Testis (tissue), 2 donors: ENCODE results near the gene UGT1A4.

Experiments
- CTCF ChIP-seq, 3 experiments: fragments of 450-650 bp in 2 of 3; fragments of 200-600 bp in 1 of 3; sonication (generic) in 1 of 3; IDR thresholded peaks; one replicate each; pipeline ENCODE4 v1.5.1; 2016 to 2019; ENCODE audit warnings: antibody characterized with exemption in 3 of 3, mild to moderate bottlenecking in 2 of 3, moderate library complexity in 1 of 3
- POLR2A ChIP-seq: fragments of 450-650 bp; IDR thresholded peaks from one replicate; pipeline ENCODE4 v1.6.1; 2017; ENCODE audit warnings: antibody characterized with exemption, mild to moderate bottlenecking, moderate library complexity

DNA sequence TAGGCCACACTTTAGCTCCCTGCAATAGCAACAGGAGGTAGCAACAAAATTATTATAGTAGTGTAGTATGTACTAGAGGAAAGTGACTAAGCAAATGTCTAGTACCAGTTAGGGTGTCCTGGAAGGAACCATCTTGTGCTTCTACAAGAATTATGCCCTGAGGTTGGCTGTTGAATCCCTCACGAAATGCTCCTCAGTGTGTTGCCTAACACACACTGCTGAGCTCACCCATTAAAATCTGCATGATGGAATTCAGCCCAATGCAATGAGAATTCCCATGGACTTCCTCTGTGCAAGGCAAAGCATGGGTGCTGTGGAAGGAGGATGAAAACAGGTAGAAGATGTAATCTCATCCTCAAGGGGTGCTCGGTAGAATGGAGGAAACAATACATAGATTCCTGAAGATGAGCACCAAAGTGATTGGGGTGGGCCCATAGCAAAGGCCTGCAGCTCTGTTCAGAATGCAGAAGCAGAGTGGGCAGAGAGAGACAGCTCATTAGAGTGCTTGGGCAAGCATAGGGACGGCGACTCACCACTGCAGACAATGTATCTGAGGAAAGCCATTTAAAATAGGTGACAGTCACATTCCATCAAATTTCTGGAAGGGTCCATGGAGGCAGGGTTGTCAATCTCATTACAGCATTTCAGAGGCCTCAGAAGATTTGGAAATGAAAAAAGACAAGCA, 38.0 kb upstream of the UGT1A4 start:
- no peak for TF ChIP-seq CTCF (IDR thresholded peaks at IDR 0.05)
- no peak for TF ChIP-seq POLR2A
